ENCODE results near the gene ZFAND3. TPM values are rescaled to one million over a fixed set of nuclear protein-coding genes. Genes with fewer than 3 reads are reported as not detected.
A peak's percentile ranks its signal among the peaks of the same experiment; 100 is the strongest.

The ZFAND3 gene
- total RNA-seq, 1 experiment from 2014 or later = 22.2 TPM

GRCh38 chr6:37936150-37936549, 116.6 kb downstream of the ZFAND3 start:
- H3K4me3 ChIP-seq (ENCODE audit: low read length) = no peak overlapping the region
- ChIA-PET CTCF (interaction anchor here (0.8 kb wide), 1 partner anchor 145 kb away, joined by 3 read pairs; no protein-coding TSS in a partner anchor), POLR2A (ENCODE audit: unreplicated experiment) (no interaction called here)
- no peaks in the 10 kb centered on the region for H3F3A ChIP-seq (ENCODE audit: low read length, unreplicated experiment)
- TF ChIP-seq, protein P1, sequence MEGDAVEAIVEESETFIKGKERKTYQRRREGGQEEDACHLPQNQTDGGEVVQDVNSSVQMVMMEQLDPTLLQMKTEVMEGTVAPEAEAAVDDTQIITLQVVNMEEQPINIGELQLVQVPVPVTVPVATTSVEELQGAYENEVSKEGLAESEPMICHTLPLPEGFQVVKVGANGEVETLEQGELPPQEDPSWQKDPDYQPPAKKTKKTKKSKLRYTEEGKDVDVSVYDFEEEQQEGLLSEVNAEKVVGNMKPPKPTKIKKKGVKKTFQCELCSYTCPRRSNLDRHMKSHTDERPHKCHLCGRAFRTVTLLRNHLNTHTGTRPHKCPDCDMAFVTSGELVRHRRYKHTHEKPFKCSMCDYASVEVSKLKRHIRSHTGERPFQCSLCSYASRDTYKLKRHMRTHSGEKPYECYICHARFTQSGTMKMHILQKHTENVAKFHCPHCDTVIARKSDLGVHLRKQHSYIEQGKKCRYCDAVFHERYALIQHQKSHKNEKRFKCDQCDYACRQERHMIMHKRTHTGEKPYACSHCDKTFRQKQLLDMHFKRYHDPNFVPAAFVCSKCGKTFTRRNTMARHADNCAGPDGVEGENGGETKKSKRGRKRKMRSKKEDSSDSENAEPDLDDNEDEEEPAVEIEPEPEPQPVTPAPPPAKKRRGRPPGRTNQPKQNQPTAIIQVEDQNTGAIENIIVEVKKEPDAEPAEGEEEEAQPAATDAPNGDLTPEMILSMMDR (conservative IDR thresholded peaks at IDR 0.05; ENCODE audit: low read depth, low read length) = no peak
- TF ChIP-seq EZH2phosphoT487 (IDR thresholded peaks at IDR 0.05; ENCODE audit: borderline replicate concordance, low read length) = no peak
- TF ChIP-seq EZH2 (IDR thresholded peaks at IDR 0.05; ENCODE audit: low read length, unreplicated experiment) = no peak
- H3K4me2 ChIP-seq (ENCODE audit: low read length) = no peak overlapping the region
- no peaks in the 10 kb centered on the region for H3K27me3 ChIP-seq (ENCODE audit: low read length)
- intact Hi-C loops (cut with micrococcal nuclease) = no loop called here
- no peaks in the 10 kb centered on the region for H3K9me3 ChIP-seq (ENCODE audit: low read length)
- no TSS peak for BruUV-seq (replicated peaks)
- no peak overlapping the region for H3K27ac ChIP-seq (ENCODE audit: low read length)
- DNase-seq = no peak
- no peaks in the 10 kb centered on the region for H3K36me3 ChIP-seq (ENCODE audit: low read depth, low read length)
- H3K9me2 ChIP-seq (replicated peaks; ENCODE audit: low read length) = no peaks in the 10 kb centered on the region
- no peak overlapping the region for H3K9ac ChIP-seq (ENCODE audit: low read length)
- H3K79me2 ChIP-seq (ENCODE audit: low read length) = peaks cover 20% of the 10 kb centered on the region
- no peaks in the 10 kb centered on the region for H4K20me1 ChIP-seq (ENCODE audit: low read length)
- peak; percentile 54 for ATAC-seq
- no peaks in the 10 kb centered on the region for H3K4me1 ChIP-seq (ENCODE audit: insufficient read depth, low read length)
- H2AFZ ChIP-seq (ENCODE audit: low read length) = no peak overlapping the region

GRCh38 chr6:37936906-37937305, 117.4 kb downstream of the ZFAND3 start:
- H3K79me2 ChIP-seq (ENCODE audit: low read length) = peaks cover 25% of the 10 kb centered on the region
- no peak overlapping the region for H3K27ac ChIP-seq (ENCODE audit: low read length)
- no peaks in the 10 kb centered on the region for H3K9me2 ChIP-seq (replicated peaks; ENCODE audit: low read length)
- TF ChIP-seq EZH2 (IDR thresholded peaks at IDR 0.05; ENCODE audit: low read length, unreplicated experiment) (no peak), EZH2phosphoT487 (IDR thresholded peaks at IDR 0.05; ENCODE audit: borderline replicate concordance, low read length) (no peak)
- TF ChIP-seq, protein P1 (conservative IDR thresholded peaks at IDR 0.05; ENCODE audit: low read depth, low read length) = no peak
- BruUV-seq (replicated peaks) = no TSS peak
- no peaks in the 10 kb centered on the region for H3F3A ChIP-seq (ENCODE audit: low read length, unreplicated experiment)
- no peak overlapping the region for H3K4me2 ChIP-seq (ENCODE audit: low read length)
- DNase-seq = no peak
- H3K9ac ChIP-seq (ENCODE audit: low read length) = no peak overlapping the region
- ATAC-seq = no peak
- ChIA-PET POLR2A (ENCODE audit: unreplicated experiment) (no interaction called here), CTCF (no interaction called here)
- no peaks in the 10 kb centered on the region for H4K20me1 ChIP-seq (ENCODE audit: low read length)
- no peak overlapping the region for H2AFZ ChIP-seq (ENCODE audit: low read length)
- no peaks in the 10 kb centered on the region for H3K36me3 ChIP-seq (ENCODE audit: low read depth, low read length)
- H3K27me3 ChIP-seq (ENCODE audit: low read length) = no peaks in the 10 kb centered on the region
- H3K4me3 ChIP-seq (ENCODE audit: low read length) = no peak overlapping the region
- intact Hi-C loops (cut with micrococcal nuclease) = no loop called here
- no peaks in the 10 kb centered on the region for H3K4me1 ChIP-seq (ENCODE audit: insufficient read depth, low read length)
- H3K9me3 ChIP-seq (ENCODE audit: low read length) = no peaks in the 10 kb centered on the region

DNA sequence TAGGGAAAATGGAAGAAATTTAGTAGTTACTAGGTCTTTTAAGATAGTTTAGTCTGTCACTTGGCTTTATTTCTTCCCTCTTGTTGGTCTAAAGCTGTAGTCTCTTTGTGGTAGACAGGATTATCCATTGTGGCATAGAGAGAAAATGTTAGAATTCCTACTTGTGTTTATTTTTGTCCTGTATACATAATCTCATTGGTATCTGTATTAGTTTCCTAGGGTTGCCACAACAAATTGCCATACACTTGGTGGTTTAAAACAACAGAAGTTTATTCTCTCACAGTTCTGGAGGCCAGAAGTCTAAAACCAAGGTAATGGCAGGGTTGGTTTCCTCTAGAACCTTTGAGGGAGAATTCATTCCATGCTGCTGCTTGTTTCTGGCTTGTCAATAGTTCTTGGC, 119.4 kb downstream of the ZFAND3 start:
- TF ChIP-seq, protein P1 (conservative IDR thresholded peaks at IDR 0.05; ENCODE audit: low read depth, low read length) = no peak
- TF ChIP-seq EZH2 (IDR thresholded peaks at IDR 0.05; ENCODE audit: low read length, unreplicated experiment) (no peak), EZH2phosphoT487 (IDR thresholded peaks at IDR 0.05; ENCODE audit: borderline replicate concordance, low read length) (no peak)
- H3K9me3 ChIP-seq (ENCODE audit: low read length) = no peaks in the 10 kb centered on the region
- intact Hi-C loops (cut with micrococcal nuclease) = no loop called here
- no peak overlapping the region for H3K4me2 ChIP-seq (ENCODE audit: low read length)
- no peak overlapping the region for H3K27ac ChIP-seq (ENCODE audit: low read length)
- H3K4me3 ChIP-seq (ENCODE audit: low read length) = no peak overlapping the region
- H3K27me3 ChIP-seq (ENCODE audit: low read length) = no peaks in the 10 kb centered on the region
- no peaks in the 10 kb centered on the region for H3K4me1 ChIP-seq (ENCODE audit: insufficient read depth, low read length)
- POLR2A ChIA-PET (ENCODE audit: unreplicated experiment) = interaction anchor here (0.6 kb wide), 1 partner anchor 804 kb away, joined by 3 read pairs; no protein-coding TSS in a partner anchor
- H3K36me3 ChIP-seq (ENCODE audit: low read depth, low read length) = no peaks in the 10 kb centered on the region
- H3K9me2 ChIP-seq (replicated peaks; ENCODE audit: low read length) = no peaks in the 10 kb centered on the region
- DNase-seq = no peak
- H4K20me1 ChIP-seq (ENCODE audit: low read length) = 0 out of 2 replicates have a peak, but pooled peaks cover 6% of the 10 kb centered on the region
- H3F3A ChIP-seq (ENCODE audit: low read length, unreplicated experiment) = no peaks in the 10 kb centered on the region
- CTCF ChIA-PET = no interaction called here
- ATAC-seq = no peak
- H2AFZ ChIP-seq (ENCODE audit: low read length) = no peak overlapping the region
- H3K9ac ChIP-seq (ENCODE audit: low read length) = no peak overlapping the region
- H3K79me2 ChIP-seq (ENCODE audit: low read length) = peaks cover 39% of the 10 kb centered on the region
- BruUV-seq (replicated peaks) = no TSS peak

All from PC-3 (cell line).